Hematopoietic multipotent progenitor cell treated with erythropoietin and hydrocortisone succinate and interleukin-3 and kit ligand, for 6 days (in vitro differentiated cells): ENCODE results near the gene KRTAP10-5.

Experiments
- DNase-seq: peaks from one replicate; pipeline ENCODE4 v3.0.0-alpha.2; 2015

Gene KRTAP10-5

GRCh38 chr21:44548381-44548780, 32.0 kb downstream of the KRTAP10-5 start:
- DNase-seq = no peak

- DNase-seq = no peak
Measured at GRCh38 chr21:44547656-44548331, 32.6 kb downstream of the KRTAP10-5 start.

- DNase-seq = no peak
Measured at GRCh38 chr21:44544566-44544965, 35.8 kb downstream of the KRTAP10-5 start.

- DNase-seq = no peak
Measured at GRCh38 chr21:44542716-44543115, 37.7 kb downstream of the KRTAP10-5 start.

- no peak for DNase-seq
Measured at GRCh38 chr21:44540741-44541288, 39.6 kb downstream of the KRTAP10-5 start.

- DNase-seq = no peak
Measured at GRCh38 chr21:44539991-44540666, 40.3 kb downstream of the KRTAP10-5 start, which contains the start of gene KRTAP10-1. KRTAP10-1 (minus strand) TSS chr21:44540195; CDS start chr21:44540150, 45 bp downstream.

- DNase-seq = no peak
Measured at GRCh38 chr21:44539046-44539445, 41.4 kb downstream of the KRTAP10-5 start.

- DNase-seq = no peak
Measured at GRCh38 chr21:44537930-44538911, 42.2 kb downstream of the KRTAP10-5 start.

- DNase-seq = no peak
Measured at GRCh38 chr21:44535963-44536362, 44.4 kb downstream of the KRTAP10-5 start.

GRCh38 chr21:44534688-44535087, 45.7 kb downstream of the KRTAP10-5 start:
- DNase-seq = no peak

- DNase-seq = peak; percentile 19
Measured at GRCh38 chr21:44533891-44534627, 46.3 kb downstream of the KRTAP10-5 start.

- no peak for DNase-seq
Measured at GRCh38 chr21:44533121-44533890, 47.1 kb downstream of the KRTAP10-5 start.

GRCh38 chr21:44532712-44533111, 47.7 kb downstream of the KRTAP10-5 start:
- no peak for DNase-seq

- DNase-seq = no peak
Measured at GRCh38 chr21:44531606-44532564, 48.5 kb downstream of the KRTAP10-5 start.

- DNase-seq = no peak
Measured at GRCh38 chr21:44530903-44531605, 49.4 kb downstream of the KRTAP10-5 start.

- no peak for DNase-seq
Measured at GRCh38 chr21:44530221-44530902, 50.0 kb downstream of the KRTAP10-5 start.

- no peak for DNase-seq
Measured at GRCh38 chr21:44529503-44530125, 50.8 kb downstream of the KRTAP10-5 start.
